Smooth muscle cell (in vitro differentiated cells): Measurements from ENCODE around the gene PSMC1. TPM values are rescaled to one million over a fixed set of nuclear protein-coding genes. Genes with fewer than 3 reads are reported as not detected.

Source experiments
- DNase-seq: peaks from one replicate; lab custom pipeline; 2025; ENCODE audit not compliant: unreplicated experiment; lab: John Stamatoyannopoulos, UW
- H2AFZ ChIP-seq: fragments of 200-600 bp; sonication (generic); 2 replicates; pipeline ENCODE4 v1.6.0; 2016; ENCODE audit warnings: antibody characterized with exemption, low read depth, mild to moderate bottlenecking
- H3F3A ChIP-seq: fragments of 200-600 bp; sonication (generic); 2 replicates; pipeline ENCODE4 v1.6.0; 2017; ENCODE audit warnings: antibody characterized with exemption, low read depth
- H3K27ac ChIP-seq: fragments of 200-600 bp; sonication (generic); 2 replicates; pipeline ENCODE4 v1.5.1; 2016; ENCODE audit warnings: low read depth, mild to moderate bottlenecking
- H3K27me3 ChIP-seq: fragments of 200-600 bp; sonication (generic); 2 replicates; pipeline ENCODE4 v1.6.1; 2016; ENCODE audit warnings: low read depth, mild to moderate bottlenecking
- H3K36me3 ChIP-seq: fragments of 200-600 bp; sonication (generic); 2 replicates; pipeline ENCODE4 v1.5.1; 2016; ENCODE audit warnings: low read depth
- H3K4me1 ChIP-seq: fragments of 200-600 bp; sonication (generic); 2 replicates; pipeline ENCODE4 v1.5.1; 2016; ENCODE audit warnings: low read depth
- H3K4me2 ChIP-seq: fragments of 200-600 bp; sonication (generic); 2 replicates; pipeline ENCODE4 v1.6.0; 2016; ENCODE audit warnings: mild to moderate bottlenecking
- H3K4me3 ChIP-seq: fragments of 200-600 bp; sonication (generic); 2 replicates; pipeline ENCODE4 v1.5.1; 2016; ENCODE audit warnings: mild to moderate bottlenecking
- H3K79me2 ChIP-seq: fragments of 200-600 bp; sonication (generic); 2 replicates; pipeline ENCODE4 v1.6.0; 2016; ENCODE audit warnings: low read depth, mild to moderate bottlenecking
- H3K9ac ChIP-seq: fragments of 200-600 bp; sonication (generic); 2 replicates; pipeline ENCODE4 v1.6.0; 2016; ENCODE audit warnings: low read depth
- H3K9me3 ChIP-seq: fragments of 200-600 bp; sonication (generic); replicated peaks from 2 replicates; pipeline ENCODE4 v1.5.1; 2016; ENCODE audit warnings: low read depth
- H4K20me1 ChIP-seq: fragments of 200-600 bp; sonication (generic); 2 replicates; pipeline ENCODE4 v1.6.0; 2016; ENCODE audit warnings: low read depth
- WGBS: methylation state at CpG from one replicate; pipeline ENCODE4 v1.1.7; 2016; ENCODE audit warnings: low lambda C conversion rate; 5-methylcytosine and 5-hydroxymethylcytosine counted together
- polyA plus RNA-seq: library from polyadenylated mRNA; unstranded; fragments of >200 nt; fragmentation: Nextera tagmentation; extraction: Ambion mirVana; gene quantifications from 2 replicates; pipeline ENCODE4 v1.2.1, GENCODE V29; 2016
- total RNA-seq: library from RNA; depleted of rRNA; stranded (reverse); fragments of >200 nt; gene quantifications from 2 replicates; pipeline ENCODE4 v1.2.3, GENCODE V29; 2014
- TF ChIP-seq, protein P1 (sequence below): fragments of 200-600 bp; sonication (generic); IDR thresholded peaks from 2 replicates; pipeline ENCODE4 v1.5.1; 2017; ENCODE audit warnings: borderline replicate concordance, mild to moderate bottlenecking, antibody characterized with exemption; ENCODE audit not compliant: insufficient read depth, poor library complexity, severe bottlenecking

The PSMC1 gene
- total and polyA plus RNA-seq, 2 experiments from 2014 or later, result 151 to 172 TPM

- WGBS, result 97% methylated on average over 7 of the region's 7 CpGs
- no peaks in the 10 kb centered on the region for H3K79me2 ChIP-seq
Observed at GRCh38 chr14:90296641-90297040, 40.3 kb downstream of the PSMC1 start.

DNA sequence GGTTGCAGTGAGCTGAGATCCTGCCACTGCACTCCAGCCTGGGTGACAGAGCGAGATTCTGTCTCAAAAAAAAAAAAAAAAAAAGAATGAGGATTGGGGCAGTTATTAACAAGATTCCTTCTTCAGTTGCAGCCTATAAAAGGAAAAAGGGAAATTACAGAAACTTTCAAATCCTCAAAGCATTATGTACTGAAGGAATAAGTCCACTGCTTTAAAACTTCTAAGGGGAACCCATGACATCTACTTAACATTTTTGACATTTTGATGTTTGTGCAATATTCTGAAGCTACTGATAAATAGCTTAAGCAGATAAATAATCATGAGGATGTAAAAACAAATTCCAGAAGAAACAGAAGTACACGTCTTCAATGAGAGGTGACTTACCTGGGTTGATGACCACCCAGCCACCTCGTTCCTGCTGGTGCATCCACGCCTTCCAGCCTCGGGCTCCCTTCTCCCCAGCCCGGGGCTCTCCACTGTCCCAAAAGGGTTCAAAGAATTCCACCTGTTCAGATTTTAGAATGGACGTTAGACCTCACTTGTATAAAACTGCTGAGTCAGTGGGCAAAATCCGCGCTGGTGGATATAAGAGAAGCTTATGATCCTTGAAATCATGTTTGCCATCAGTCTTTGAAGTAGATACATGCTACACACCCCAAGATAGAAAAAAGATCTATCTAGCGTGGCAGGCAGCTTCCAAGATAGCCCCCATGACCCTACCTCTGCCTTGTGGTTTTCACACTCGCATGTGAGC is 41.7 kb downstream of the PSMC1 start:
- DNase-seq, result no peak
- 94% methylated on average over 11 of the region's 11 CpGs for WGBS

More at GRCh38 chr14:90296641-90297040, 40.3 kb downstream of the PSMC1 start:
- TF ChIP-seq, protein P1, sequence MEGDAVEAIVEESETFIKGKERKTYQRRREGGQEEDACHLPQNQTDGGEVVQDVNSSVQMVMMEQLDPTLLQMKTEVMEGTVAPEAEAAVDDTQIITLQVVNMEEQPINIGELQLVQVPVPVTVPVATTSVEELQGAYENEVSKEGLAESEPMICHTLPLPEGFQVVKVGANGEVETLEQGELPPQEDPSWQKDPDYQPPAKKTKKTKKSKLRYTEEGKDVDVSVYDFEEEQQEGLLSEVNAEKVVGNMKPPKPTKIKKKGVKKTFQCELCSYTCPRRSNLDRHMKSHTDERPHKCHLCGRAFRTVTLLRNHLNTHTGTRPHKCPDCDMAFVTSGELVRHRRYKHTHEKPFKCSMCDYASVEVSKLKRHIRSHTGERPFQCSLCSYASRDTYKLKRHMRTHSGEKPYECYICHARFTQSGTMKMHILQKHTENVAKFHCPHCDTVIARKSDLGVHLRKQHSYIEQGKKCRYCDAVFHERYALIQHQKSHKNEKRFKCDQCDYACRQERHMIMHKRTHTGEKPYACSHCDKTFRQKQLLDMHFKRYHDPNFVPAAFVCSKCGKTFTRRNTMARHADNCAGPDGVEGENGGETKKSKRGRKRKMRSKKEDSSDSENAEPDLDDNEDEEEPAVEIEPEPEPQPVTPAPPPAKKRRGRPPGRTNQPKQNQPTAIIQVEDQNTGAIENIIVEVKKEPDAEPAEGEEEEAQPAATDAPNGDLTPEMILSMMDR, result no peak
- no peaks in the 10 kb centered on the region for H3K36me3 ChIP-seq
- no peaks in the 10 kb centered on the region for H4K20me1 ChIP-seq
- no peaks in the 10 kb centered on the region for H3K27me3 ChIP-seq
- H3F3A ChIP-seq, result no peaks in the 10 kb centered on the region
- H3K9ac ChIP-seq, result no peak overlapping the region
- H3K9me3 ChIP-seq, result no peaks in the 10 kb centered on the region
- no peak overlapping the region for H2AFZ ChIP-seq
- H3K4me1 ChIP-seq, result no peaks in the 10 kb centered on the region
- H3K4me2 ChIP-seq, result no peak overlapping the region
- no peak overlapping the region for H3K4me3 ChIP-seq
- DNase-seq, result no peak
- no peak overlapping the region for H3K27ac ChIP-seq

DNA sequence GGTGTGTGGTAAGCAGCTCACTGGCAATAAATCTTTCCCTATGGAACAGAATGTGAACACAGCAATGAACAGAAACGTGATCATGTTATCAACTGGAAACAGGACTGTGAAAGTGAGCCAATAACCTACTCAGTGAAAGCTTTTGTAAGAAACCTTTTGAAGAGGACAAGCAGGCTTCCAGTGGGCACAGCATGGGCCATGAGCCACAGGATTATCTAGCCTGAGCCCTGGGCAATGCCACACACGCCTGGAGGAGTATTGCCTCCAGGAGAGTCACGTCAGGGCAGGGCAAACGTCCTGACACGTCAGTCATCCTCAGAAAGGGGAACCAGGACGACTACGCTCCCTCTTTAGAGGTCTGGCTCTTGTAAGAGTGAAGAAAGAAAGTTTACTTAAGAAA is 43.1 kb downstream of the PSMC1 start:
- WGBS, result 63% methylated on average over 7 of the region's 7 CpGs
- no peak overlapping the region for H3K27ac ChIP-seq
- no peak overlapping the region for H2AFZ ChIP-seq
- no peak overlapping the region for H3K4me3 ChIP-seq
- no peak overlapping the region for H3K4me2 ChIP-seq
- H3K79me2 ChIP-seq, result no peaks in the 10 kb centered on the region
- no peak for DNase-seq
- TF ChIP-seq, protein P1, result no peak
- H3K9me3 ChIP-seq, result no peaks in the 10 kb centered on the region
- H3K27me3 ChIP-seq, result no peaks in the 10 kb centered on the region
- H3K4me1 ChIP-seq, result no peaks in the 10 kb centered on the region
- no peaks in the 10 kb centered on the region for H3K36me3 ChIP-seq
- H3F3A ChIP-seq, result no peaks in the 10 kb centered on the region
- no peak overlapping the region for H3K9ac ChIP-seq
- H4K20me1 ChIP-seq, result no peaks in the 10 kb centered on the region

More for the DNA sequence above, 41.7 kb downstream of the PSMC1 start:
- Histone ChIP-seq H3K4me2 (no peak overlapping the region), H3K36me3 (no peaks in the 10 kb centered on the region), H3K9me3 (no peaks in the 10 kb centered on the region), H4K20me1 (no peaks in the 10 kb centered on the region), H3K4me3 (no peak overlapping the region), H3K27ac (no peak overlapping the region), H3F3A (no peaks in the 10 kb centered on the region), H3K27me3 (no peaks in the 10 kb centered on the region), H3K4me1 (no peaks in the 10 kb centered on the region), H3K79me2 (no peaks in the 10 kb centered on the region), H2AFZ (no peak overlapping the region), H3K9ac (no peak overlapping the region)
- TF ChIP-seq, protein P1, result no peak

GRCh38 chr14:90300611-90301047 is 44.3 kb downstream of the PSMC1 start:
- H3K9ac ChIP-seq, result no peak overlapping the region
- H3K27ac ChIP-seq, result no peak overlapping the region
- 59% methylated on average over 2 of the region's 2 CpGs for WGBS
- no peak for DNase-seq
- no peaks in the 10 kb centered on the region for H3K9me3 ChIP-seq
- no peaks in the 10 kb centered on the region for H3K79me2 ChIP-seq
- no peaks in the 10 kb centered on the region for H4K20me1 ChIP-seq
- TF ChIP-seq, protein P1, result no peak
- H3K4me1 ChIP-seq, result no peaks in the 10 kb centered on the region
- H2AFZ ChIP-seq, result no peak overlapping the region
- no peaks in the 10 kb centered on the region for H3F3A ChIP-seq
- no peaks in the 10 kb centered on the region for H3K27me3 ChIP-seq
- H3K4me2 ChIP-seq, result no peak overlapping the region
- H3K4me3 ChIP-seq, result no peak overlapping the region
- no peaks in the 10 kb centered on the region for H3K36me3 ChIP-seq
